Osteoblast (primary cell): ENCODE results near the gene PCDHA1. TPM values are rescaled to one million over a fixed set of nuclear protein-coding genes. Genes with fewer than 3 reads are reported as not detected.
"Not testable (repeated sequence)": the region's sequence is repeated elsewhere in the genome, so short reads cannot be mapped to it uniquely, and the experiment has no call there.

Experiments used
- DNase-seq: peaks from one replicate; pipeline ENCODE4 v3.0.0; 2011; ENCODE audit warnings: low spot score, mixed read lengths; ENCODE audit not compliant: insufficient read length; ENCODE audit errors: missing footprints
- H2AFZ ChIP-seq: 2 replicates; pipeline ENCODE4 v1.6.0; 2011; ENCODE audit warnings: mild to moderate bottlenecking, low read length
- H3K27ac ChIP-seq: 2 replicates; pipeline ENCODE4 v1.5.1; 2011; ENCODE audit warnings: mild to moderate bottlenecking, low read depth, low read length, moderate library complexity
- H3K27me3 ChIP-seq: 2 replicates; pipeline ENCODE4 v1.6.0; 2012; ENCODE audit warnings: mild to moderate bottlenecking, control low read depth, inconsistent platforms, low read length, moderate library complexity; ENCODE audit not compliant: insufficient read depth
- H3K36me3 ChIP-seq: 2 replicates; pipeline ENCODE4 v1.5.1; 2011; ENCODE audit warnings: mild to moderate bottlenecking, low read length, control low read depth, moderate library complexity; ENCODE audit not compliant: insufficient read depth
- H3K4me1 ChIP-seq: 2 replicates; pipeline ENCODE4 v1.5.1; 2011; ENCODE audit warnings: mild to moderate bottlenecking, low read length, control low read depth, moderate library complexity; ENCODE audit not compliant: insufficient read depth
- H3K4me2 ChIP-seq: 2 replicates; pipeline ENCODE4 v1.6.0; 2011; ENCODE audit warnings: mild to moderate bottlenecking, low read length; ENCODE audit not compliant: insufficient read depth
- H3K4me3 ChIP-seq: fragments of 200-600 bp; sonication (generic); 3 replicates; pipeline ENCODE4 v1.5.1; 2012; ENCODE audit warnings: mild to moderate bottlenecking, low read length, inconsistent platforms; ENCODE audit not compliant: insufficient read depth
- H3K79me2 ChIP-seq: 2 replicates; pipeline ENCODE4 v1.6.0; 2012; ENCODE audit warnings: mild to moderate bottlenecking, low read length, control low read depth, inconsistent platforms; ENCODE audit not compliant: insufficient read depth
- H3K9me3 ChIP-seq: 2 replicates; pipeline ENCODE4 v1.5.1; 2011; ENCODE audit warnings: low read depth, low read length, control low read depth
- H4K20me1 ChIP-seq: 2 replicates; pipeline ENCODE4 v1.6.0; 2012; ENCODE audit warnings: mild to moderate bottlenecking, low read length, control low read depth; ENCODE audit not compliant: insufficient read depth
- total RNA-seq: library from RNA; depleted of rRNA; stranded (reverse); fragments of >200 nt; gene quantifications from 2 replicates; pipeline ENCODE4 v1.2.3, GENCODE V29; 2012
- TF ChIP-seq, protein P1 (sequence below): IDR thresholded peaks from 2 replicates; pipeline ENCODE4 v1.5.1; 2011; ENCODE audit warnings: mild to moderate bottlenecking, low read depth, low read length, moderate library complexity; ENCODE audit errors: extremely low read depth

The PCDHA1 gene
- total RNA-seq, 1 donor: not detected

DNA sequence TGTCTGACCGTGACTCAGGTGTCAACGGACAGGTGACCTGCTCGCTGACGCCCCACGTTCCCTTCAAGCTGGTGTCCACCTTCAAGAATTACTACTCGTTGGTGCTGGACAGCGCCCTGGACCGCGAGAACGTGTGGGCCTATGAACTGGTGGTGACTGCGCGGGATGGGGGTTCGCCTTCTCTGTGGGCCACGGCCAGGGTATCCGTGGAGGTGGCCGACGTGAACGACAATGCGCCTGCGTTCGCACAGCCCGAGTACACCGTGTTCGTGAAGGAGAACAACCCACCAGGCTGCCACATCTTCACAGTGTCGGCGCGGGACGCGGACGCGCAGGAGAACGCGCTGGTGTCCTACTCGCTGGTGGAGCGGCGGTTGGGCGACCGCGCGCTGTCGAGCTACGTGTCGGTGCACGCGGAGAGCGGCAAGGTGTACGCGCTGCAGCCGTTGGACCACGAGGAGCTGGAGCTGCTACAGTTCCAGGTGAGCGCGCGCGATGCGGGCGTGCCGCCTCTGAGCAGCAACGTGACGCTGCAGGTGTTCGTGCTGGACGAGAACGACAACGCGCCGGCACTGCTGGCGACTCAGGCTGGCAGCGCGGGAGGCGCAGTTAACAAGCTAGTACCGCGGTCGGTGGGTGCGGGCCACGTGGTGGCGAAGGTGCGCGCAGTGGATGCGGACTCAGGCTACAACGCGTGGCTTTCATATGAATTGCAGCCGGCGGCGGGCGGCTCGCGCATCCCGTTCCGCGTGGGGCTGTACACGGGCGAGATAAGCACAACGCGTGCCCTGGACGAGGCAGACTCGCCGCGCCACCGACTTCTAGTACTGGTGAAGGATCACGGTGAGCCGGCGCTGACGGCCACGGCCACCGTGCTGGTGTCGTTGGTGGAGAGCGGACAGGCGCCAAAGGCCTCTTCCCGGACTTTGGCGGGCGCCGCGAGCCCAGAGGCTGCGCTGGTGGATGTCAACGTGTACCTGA lies 84.6 kb downstream of the PCDHA1 start:
- Histone ChIP-seq H3K4me3 (no peak overlapping the region), H3K9me3 (no peaks in the 10 kb centered on the region), H3K4me1 (no peaks in the 10 kb centered on the region), H3K4me2 (no peak overlapping the region), H3K36me3 (no peaks in the 10 kb centered on the region), H3K27ac (no peak overlapping the region), H4K20me1 (no peaks in the 10 kb centered on the region), H2AFZ (no peak overlapping the region), H3K27me3 (no peaks in the 10 kb centered on the region), H3K79me2 (no peaks in the 10 kb centered on the region)
- no peak for DNase-seq
- TF ChIP-seq, protein P1, sequence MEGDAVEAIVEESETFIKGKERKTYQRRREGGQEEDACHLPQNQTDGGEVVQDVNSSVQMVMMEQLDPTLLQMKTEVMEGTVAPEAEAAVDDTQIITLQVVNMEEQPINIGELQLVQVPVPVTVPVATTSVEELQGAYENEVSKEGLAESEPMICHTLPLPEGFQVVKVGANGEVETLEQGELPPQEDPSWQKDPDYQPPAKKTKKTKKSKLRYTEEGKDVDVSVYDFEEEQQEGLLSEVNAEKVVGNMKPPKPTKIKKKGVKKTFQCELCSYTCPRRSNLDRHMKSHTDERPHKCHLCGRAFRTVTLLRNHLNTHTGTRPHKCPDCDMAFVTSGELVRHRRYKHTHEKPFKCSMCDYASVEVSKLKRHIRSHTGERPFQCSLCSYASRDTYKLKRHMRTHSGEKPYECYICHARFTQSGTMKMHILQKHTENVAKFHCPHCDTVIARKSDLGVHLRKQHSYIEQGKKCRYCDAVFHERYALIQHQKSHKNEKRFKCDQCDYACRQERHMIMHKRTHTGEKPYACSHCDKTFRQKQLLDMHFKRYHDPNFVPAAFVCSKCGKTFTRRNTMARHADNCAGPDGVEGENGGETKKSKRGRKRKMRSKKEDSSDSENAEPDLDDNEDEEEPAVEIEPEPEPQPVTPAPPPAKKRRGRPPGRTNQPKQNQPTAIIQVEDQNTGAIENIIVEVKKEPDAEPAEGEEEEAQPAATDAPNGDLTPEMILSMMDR: no peak

DNA sequence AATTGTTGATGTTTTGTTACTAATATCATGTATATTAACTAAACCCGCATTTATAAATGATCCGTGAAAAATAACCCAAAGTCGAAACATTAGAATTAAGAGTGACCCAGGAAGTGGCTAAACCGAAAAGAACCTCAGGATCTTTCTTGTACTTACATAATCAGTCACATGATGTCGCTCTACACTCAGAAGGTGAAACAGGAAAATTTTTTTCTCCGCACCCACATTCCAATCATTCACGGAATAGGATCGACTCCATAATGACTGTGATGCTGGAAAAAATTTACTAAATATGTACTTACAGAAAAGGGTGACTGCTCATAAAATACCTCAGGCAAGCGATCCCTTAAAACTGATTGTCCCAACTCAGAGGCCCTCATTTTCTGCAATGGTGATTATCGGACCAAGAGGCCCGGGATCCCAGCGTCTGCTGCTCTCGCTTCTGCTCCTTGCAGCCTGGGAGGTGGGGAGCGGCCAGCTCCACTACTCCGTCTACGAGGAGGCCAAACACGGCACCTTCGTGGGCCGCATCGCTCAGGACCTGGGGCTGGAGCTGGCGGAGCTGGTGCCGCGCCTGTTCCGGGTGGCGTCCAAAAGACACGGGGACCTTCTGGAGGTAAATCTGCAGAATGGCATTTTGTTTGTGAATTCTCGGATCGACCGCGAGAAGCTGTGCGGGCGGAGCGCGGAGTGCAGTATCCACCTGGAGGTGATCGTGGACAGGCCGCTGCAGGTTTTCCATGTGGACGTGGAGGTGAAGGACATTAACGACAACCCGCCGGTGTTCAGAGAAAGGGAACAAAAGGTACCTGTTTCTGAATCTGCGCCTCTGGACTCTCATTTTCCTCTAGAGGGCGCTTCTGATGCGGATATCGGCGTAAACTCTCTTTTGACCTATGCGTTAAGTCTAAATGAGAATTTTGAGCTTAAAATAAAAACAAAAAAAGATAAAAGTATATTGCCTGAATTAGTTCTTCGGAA lies 89.4 kb downstream of the PCDHA1 start, which contains the start of gene PCDHA12:
TSS of gene PCDHA12 (plus strand) at position 224 of the 981 bp plus-strand sequence. CDS start at position 389, 165 bp downstream.
- H3K27me3 ChIP-seq: no peaks in the 10 kb centered on the region
- no peaks in the 10 kb centered on the region for H4K20me1 ChIP-seq
- TF ChIP-seq, protein P1: no peak
- no peaks in the 10 kb centered on the region for H3K4me1 ChIP-seq
- DNase-seq: no peak
- H3K9me3 ChIP-seq: peaks cover 2% of the 10 kb centered on the region
- no peaks in the 10 kb centered on the region for H3K79me2 ChIP-seq
- no peaks in the 10 kb centered on the region for H3K36me3 ChIP-seq
- no peak within 1 kb of the TSS for H2AFZ ChIP-seq
- no peak within 1 kb of the TSS for H3K4me2 ChIP-seq
- no peak within 1 kb of the TSS for H3K27ac ChIP-seq
- no peak within 1 kb of the TSS for H3K4me3 ChIP-seq

DNA sequence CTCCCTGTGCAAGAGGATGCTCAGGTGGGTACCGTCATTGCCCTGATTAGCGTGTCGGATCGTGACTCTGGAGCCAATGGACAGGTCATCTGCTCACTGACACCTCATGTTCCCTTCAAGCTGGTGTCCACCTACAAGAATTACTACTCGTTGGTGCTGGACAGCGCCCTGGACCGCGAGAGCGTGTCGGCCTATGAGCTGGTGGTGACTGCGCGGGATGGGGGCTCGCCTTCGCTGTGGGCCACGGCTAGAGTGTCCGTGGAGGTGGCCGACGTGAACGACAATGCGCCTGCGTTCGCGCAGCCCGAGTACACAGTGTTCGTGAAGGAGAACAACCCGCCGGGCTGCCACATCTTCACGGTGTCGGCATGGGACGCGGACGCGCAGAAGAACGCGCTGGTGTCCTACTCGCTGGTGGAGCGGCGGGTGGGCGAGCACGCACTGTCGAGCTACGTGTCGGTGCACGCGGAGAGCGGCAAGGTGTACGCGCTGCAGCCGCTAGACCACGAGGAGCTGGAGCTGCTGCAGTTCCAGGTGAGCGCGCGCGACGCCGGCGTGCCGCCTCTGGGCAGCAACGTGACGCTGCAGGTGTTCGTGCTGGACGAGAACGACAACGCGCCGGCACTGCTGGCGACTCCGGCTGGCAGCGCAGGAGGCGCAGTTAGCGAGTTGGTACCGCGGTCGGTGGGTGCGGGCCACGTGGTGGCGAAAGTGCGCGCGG lies 90.8 kb downstream of the PCDHA1 start:
- H3K4me2 ChIP-seq, H3K27ac ChIP-seq, H3K9me3 ChIP-seq, DNase-seq, H3K4me3 ChIP-seq, H2AFZ ChIP-seq, H3K27me3 ChIP-seq, H4K20me1 ChIP-seq, H3K4me1 ChIP-seq, H3K79me2 ChIP-seq, H3K36me3 ChIP-seq: not testable (repeated sequence)

DNA sequence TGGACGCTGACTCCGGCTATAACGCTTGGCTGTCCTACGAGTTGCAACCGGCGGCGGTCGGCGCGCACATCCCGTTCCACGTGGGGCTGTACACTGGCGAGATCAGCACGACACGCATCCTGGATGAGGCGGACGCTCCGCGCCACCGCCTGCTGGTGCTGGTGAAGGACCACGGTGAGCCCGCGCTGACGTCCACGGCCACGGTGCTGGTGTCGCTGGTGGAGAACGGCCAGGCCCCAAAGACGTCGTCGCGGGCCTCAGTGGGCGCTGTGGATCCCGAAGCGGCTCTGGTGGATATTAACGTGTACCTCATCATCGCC lies 91.3 kb downstream of the PCDHA1 start:
- Histone ChIP-seq H3K4me3 (no peak overlapping the region), H3K27ac (no peak overlapping the region), H3K4me1 (no peaks in the 10 kb centered on the region), H3K9me3 (peaks cover 2% of the 10 kb centered on the region), H3K27me3 (no peaks in the 10 kb centered on the region), H4K20me1 (no peaks in the 10 kb centered on the region), H3K36me3 (no peaks in the 10 kb centered on the region), H3K4me2 (no peak overlapping the region), H2AFZ (no peak overlapping the region), H3K79me2 (no peaks in the 10 kb centered on the region)
- no peak for DNase-seq
- TF ChIP-seq, protein P1: no peak
